Measurements from ENCODE around the gene FAM219A. TPM values are rescaled to one million over a fixed set of nuclear protein-coding genes. Genes with fewer than 3 reads are reported as not detected.

Gene FAM219A
- total RNA-seq, 1 experiment from 2014 or later = 20.6 TPM

- DNase-seq (ENCODE audit: low spot score) (no peak), ATAC-seq (no peak)
- Mint-ChIP-seq H3K9me3 (no peaks in the 10 kb centered on the region), H3K36me3 (no peaks in the 10 kb centered on the region), H3K4me1 (peaks cover 22% of the 10 kb centered on the region), H3K4me3 (no peak overlapping the region), H3K27me3 (ENCODE audit: low read depth) (peaks cover 3% of the 10 kb centered on the region), H3K27ac (no peak overlapping the region)
- POLR2A ChIA-PET = interaction anchor here (1.2 kb wide), 1 partner anchor 7 kb away, joined by 3 read pairs; the partner anchor contains the start of gene FAM219A
- no peak for TF ChIP-seq AFF4 (CRISPR knock-in tag; IDR thresholded peaks at IDR 0.05; ENCODE audit: borderline replicate concordance)
- CTCF ChIA-PET = interaction anchor here (1.6 kb wide), 1 partner anchor 62 kb away, joined by 8 read pairs; no protein-coding TSS in a partner anchor
These were observed 7.1 kb upstream of the FAM219A start for GRCh38 chr9:34465468-34465867.

- ChIA-PET POLR2A (no interaction called here), CTCF (no interaction called here)
- no peak for DNase-seq (ENCODE audit: low spot score)
- H3K4me3 Mint-ChIP-seq = no peak overlapping the region
- H3K4me1 Mint-ChIP-seq = peaks cover 14% of the 10 kb centered on the region
- H3K27ac Mint-ChIP-seq = no peak overlapping the region
- no peaks in the 10 kb centered on the region for H3K36me3 Mint-ChIP-seq
- H3K27me3 Mint-ChIP-seq (ENCODE audit: low read depth) = peaks cover 10% of the 10 kb centered on the region
- no peaks in the 10 kb centered on the region for H3K9me3 Mint-ChIP-seq
- TF ChIP-seq MAX (CRISPR knock-in tag; IDR thresholded peaks at IDR 0.05) = no peak
- no peak for TF ChIP-seq ZBTB43 (CRISPR knock-in tag; IDR thresholded peaks at IDR 0.05)
- no peak for TF ChIP-seq E2F1 (CRISPR knock-in tag; IDR thresholded peaks at IDR 0.05)
- ATAC-seq = no peak
These were observed 6.2 kb upstream of the FAM219A start for GRCh38 chr9:34464571-34464970.

GRCh38 chr9:34463901-34464232 is 5.5 kb upstream of the FAM219A start:
- no peak overlapping the region for H3K27ac Mint-ChIP-seq
- ATAC-seq = no peak
- no peaks in the 10 kb centered on the region for H3K9me3 Mint-ChIP-seq
- POLR2A ChIA-PET = no interaction called here
- H3K4me3 Mint-ChIP-seq = no peak overlapping the region
- DNase-seq (ENCODE audit: low spot score) = no peak
- CTCF ChIA-PET = interaction anchor here (1.5 to 1.8 kb wide), 2 partner anchors 26 to 140 kb away, joined by 3 to 5 read pairs; no protein-coding TSS in a partner anchor
- H3K36me3 Mint-ChIP-seq = no peaks in the 10 kb centered on the region
- H3K4me1 Mint-ChIP-seq = peaks cover 19% of the 10 kb centered on the region
- H3K27me3 Mint-ChIP-seq (ENCODE audit: low read depth) = peaks cover 15% of the 10 kb centered on the region
- TF ChIP-seq MXD4 (CRISPR knock-in tag; IDR thresholded peaks at IDR 0.05; ENCODE audit: borderline replicate concordance) = no peak
- TF ChIP-seq FOXP1 (CRISPR knock-in tag; IDR thresholded peaks at IDR 0.05; ENCODE audit: borderline replicate concordance) = no peak
- no peak for TF ChIP-seq TEAD1 (CRISPR knock-in tag; IDR thresholded peaks at IDR 0.05)
- no peak for TF ChIP-seq ZNF281 (CRISPR knock-in tag; IDR thresholded peaks at IDR 0.05)
- no peak for TF ChIP-seq ARID4B (CRISPR knock-in tag; IDR thresholded peaks at IDR 0.05; ENCODE audit: borderline replicate concordance)
- no peak for TF ChIP-seq NR2C2 (CRISPR knock-in tag; IDR thresholded peaks at IDR 0.05)
- TF ChIP-seq USF1 (CRISPR knock-in tag; IDR thresholded peaks at IDR 0.05) = no peak
- no peak for TF ChIP-seq ESRRA (CRISPR knock-in tag; IDR thresholded peaks at IDR 0.05; ENCODE audit: borderline replicate concordance)
- no peak for TF ChIP-seq FOXK1 (CRISPR knock-in tag; IDR thresholded peaks at IDR 0.05)
- no peak for TF ChIP-seq ZNF219 (CRISPR knock-in tag; IDR thresholded peaks at IDR 0.05; ENCODE audit: borderline replicate concordance)
- TF ChIP-seq MYBL2 (CRISPR knock-in tag; IDR thresholded peaks at IDR 0.05) = no peak
- no peak for TF ChIP-seq SMAD3 (CRISPR knock-in tag; IDR thresholded peaks at IDR 0.05; ENCODE audit: borderline replicate concordance)
